Heart left ventricle (tissue), 13 donors: Measurements from ENCODE around the gene CPE.

Experiments
- POLR2A ChIP-seq, 2 donors: fragments of 450-650 bp; IDR thresholded peaks; one replicate each; pipeline ENCODE4 v1.6.1; 2017; ENCODE audit warnings: antibody characterized with exemption in 2 of 2, mild to moderate bottlenecking in 2 of 2, moderate library complexity in 2 of 2
- TF ChIP-seq, protein P1 (sequence below), 12 donors: fragments of 200-600 bp; sonication (generic) in 4 of 12; IDR thresholded peaks; one replicate each; pipeline versions ENCODE4 v1.5.0 to v1.8.0; 2018 to 2022; ENCODE audit warnings: antibody characterized with exemption in 12 of 12, mild to moderate bottlenecking in 5 of 12
- donor health status: ischemic (EF 13 %, LVEDD 7.1; RV severe dilation, severe dysfunction).
- donor health status: DM: no; HTN: yes; CAD: no.
- donor health status: DM: no; HTN: no; CAD: no.
- donor health status: ischemic (EF 25% LVEDD 6.9; RV normal size, moderate dysfunction).
- donor health status: ischemic (EF 25% LVEDD 5.7; RV mildly dilated, moderate dysfunction).
- donor health status: ischemic (EF 35%, LVEDD 5.7; RV mildly dilated, moderate dysfunction).
- donor health status: nonischemic (EF 11% LVEDD 7.7; RV severe dilation, severe dysfunction).
- donor health status: DM: yes; HTN: yes; CAD: no.
- donor health status: PGD.
- donor health status: ischemic (EF 29% LVEDD 5.4; RV normal size, mild dysfunction).
- donor health status: nonischemic (EF 23%, LVEDD 6.1; RV moderate dilation, normal function).

DNA sequence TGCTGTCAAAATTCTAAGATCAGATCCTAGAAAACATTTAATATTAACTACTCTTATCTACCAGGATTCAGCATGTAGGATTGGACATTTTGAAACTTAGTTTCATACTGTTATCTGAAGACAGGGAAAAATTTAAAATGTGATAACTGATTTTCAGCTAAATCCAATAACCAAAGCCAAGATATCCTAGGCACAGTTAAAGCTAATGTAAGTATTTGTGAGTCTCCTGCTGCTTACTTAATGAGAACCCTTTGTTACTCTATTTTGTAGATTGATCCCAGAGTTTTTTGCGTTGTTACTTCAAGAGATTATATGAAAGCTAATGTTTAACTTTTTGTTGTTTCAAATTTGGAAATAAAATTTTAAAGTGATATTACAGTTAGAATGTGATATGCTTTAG is 2.0 kb downstream of the CPE start:
- TF ChIP-seq, protein P1, sequence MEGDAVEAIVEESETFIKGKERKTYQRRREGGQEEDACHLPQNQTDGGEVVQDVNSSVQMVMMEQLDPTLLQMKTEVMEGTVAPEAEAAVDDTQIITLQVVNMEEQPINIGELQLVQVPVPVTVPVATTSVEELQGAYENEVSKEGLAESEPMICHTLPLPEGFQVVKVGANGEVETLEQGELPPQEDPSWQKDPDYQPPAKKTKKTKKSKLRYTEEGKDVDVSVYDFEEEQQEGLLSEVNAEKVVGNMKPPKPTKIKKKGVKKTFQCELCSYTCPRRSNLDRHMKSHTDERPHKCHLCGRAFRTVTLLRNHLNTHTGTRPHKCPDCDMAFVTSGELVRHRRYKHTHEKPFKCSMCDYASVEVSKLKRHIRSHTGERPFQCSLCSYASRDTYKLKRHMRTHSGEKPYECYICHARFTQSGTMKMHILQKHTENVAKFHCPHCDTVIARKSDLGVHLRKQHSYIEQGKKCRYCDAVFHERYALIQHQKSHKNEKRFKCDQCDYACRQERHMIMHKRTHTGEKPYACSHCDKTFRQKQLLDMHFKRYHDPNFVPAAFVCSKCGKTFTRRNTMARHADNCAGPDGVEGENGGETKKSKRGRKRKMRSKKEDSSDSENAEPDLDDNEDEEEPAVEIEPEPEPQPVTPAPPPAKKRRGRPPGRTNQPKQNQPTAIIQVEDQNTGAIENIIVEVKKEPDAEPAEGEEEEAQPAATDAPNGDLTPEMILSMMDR (IDR thresholded peaks at IDR 0.05) = no peak
- TF ChIP-seq POLR2A (IDR thresholded peaks at IDR 0.05) = no peak
